OCI-LY7 (cell line): ENCODE data around the gene FLNB. TPM values are rescaled to one million over a fixed set of nuclear protein-coding genes. Genes with fewer than 3 reads are reported as not detected.

Experiments used
- BruUV-seq: library from RNA; stranded (reverse); fragments of 400-500 nt; replicated peaks from 2 replicates; lab custom pipeline; 2021; lab: Mats Ljungman, UMichigan
- CTCF ChIA-PET: fragments of 300-600 bp; sonication (Branson Sonifier 250); formaldehyde crosslinking; loops from one replicate; lab custom pipeline; 2022; ENCODE audit warnings: antibody characterized with exemption; ENCODE audit not compliant: unreplicated experiment; lab: Charles Lee
- POLR2A ChIA-PET: fragments of 300-600 bp; sonication (Branson Sonifier 250); formaldehyde crosslinking; loops from one replicate; lab custom pipeline; 2022; ENCODE audit warnings: antibody characterized with exemption; lab: Charles Lee
- DNase-seq: peaks from one replicate; pipeline ENCODE4 v3.0.0-alpha.2; 2015; ENCODE audit warnings: low spot score
- H2AFZ ChIP-seq: fragments of 200-600 bp; sonication (generic), shearing (Covaris generic); 2 replicates; pipeline ENCODE4 v1.6.1; 2014; ENCODE audit warnings: mild to moderate bottlenecking, antibody characterized with exemption, low read length, moderate library complexity
- H3K27ac ChIP-seq: fragments of 200-600 bp; sonication (generic); 2 replicates; pipeline ENCODE4 v1.5.1; 2014; ENCODE audit warnings: mixed run types, low read depth, mild to moderate bottlenecking, moderate library complexity, low read length, inconsistent platforms; ENCODE audit not compliant: poor library complexity, severe bottlenecking
- H3K36me3 ChIP-seq: fragments of 200-600 bp; sonication (generic); 2 replicates; pipeline ENCODE4 v1.6.1; 2014; ENCODE audit warnings: mild to moderate bottlenecking, antibody characterized with exemption, low read length, moderate library complexity, mixed read lengths; ENCODE audit not compliant: insufficient read depth
- H3K4me1 ChIP-seq: fragments of 200-600 bp; sonication (generic); 2 replicates; pipeline ENCODE4 v1.5.1; 2014; ENCODE audit warnings: mild to moderate bottlenecking, low read length; ENCODE audit not compliant: insufficient read depth, poor library complexity, severe bottlenecking
- H3K4me2 ChIP-seq: fragments of 200-600 bp; sonication (generic); 2 replicates; pipeline ENCODE4 v1.6.1; 2014; ENCODE audit warnings: mild to moderate bottlenecking, low read length
- H3K4me3 ChIP-seq: fragments of 200-600 bp; sonication (generic); 2 replicates; pipeline ENCODE4 v1.5.1; 2014; ENCODE audit warnings: mild to moderate bottlenecking, low read depth, low read length; ENCODE audit not compliant: poor library complexity, severe bottlenecking
- H3K79me2 ChIP-seq: fragments of 200-600 bp; sonication (generic); 2 replicates; pipeline ENCODE4 v1.6.1; 2016; ENCODE audit warnings: low read depth, mild to moderate bottlenecking, low read length, moderate library complexity, mixed read lengths; ENCODE audit not compliant: insufficient read depth
- H3K9me2 ChIP-seq: fragments of 200-600 bp; sonication (generic); 2 replicates; pipeline ENCODE4 v1.6.1; 2016; ENCODE audit warnings: mild to moderate bottlenecking, low read length, mixed read lengths; ENCODE audit not compliant: insufficient read depth
- H3K9me3 ChIP-seq: fragments of 200-600 bp; sonication (generic); 2 replicates; pipeline ENCODE4 v1.6.1; 2014; ENCODE audit warnings: mild to moderate bottlenecking, mixed run types, low read length, mixed read lengths
- H4K20me1 ChIP-seq: fragments of 200-600 bp; sonication (generic); 2 replicates; pipeline ENCODE4 v1.6.1; 2014; ENCODE audit warnings: mild to moderate bottlenecking, antibody characterized with exemption, low read length, moderate library complexity, mixed read lengths; ENCODE audit not compliant: insufficient read depth
- EZH2phosphoT487 ChIP-seq: fragments of 200-600 bp; sonication (generic); IDR thresholded peaks from 2 replicates; pipeline ENCODE4 v1.6.1; 2018; ENCODE audit warnings: low read depth, borderline replicate concordance, mild to moderate bottlenecking, mixed run types, antibody characterized with exemption, low read length, moderate library complexity, mixed read lengths
- intact Hi-C: fragments of 100-400 bp; cut with micrococcal nuclease; formaldehyde crosslinking; loops from one replicate; pipeline ENCODE4 v1.10.0; 2022; ENCODE audit not compliant: unreplicated experiment
- total RNA-seq, 2 experiments: library from RNA; depleted of rRNA in 1 of 2; stranded (reverse); fragments of >200 nt in 1 of 2; shearing (Covaris generic) in 1 of 2; gene quantifications; 2 replicates each; pipeline ENCODE4 v1.2.3, GENCODE V29; 2014 to 2022
- TF ChIP-seq, protein P1 (sequence below): fragments of 200-600 bp; sonication (generic); conservative IDR thresholded peaks from 2 replicates; pipeline ENCODE4 v1.5.1; 2014; ENCODE audit warnings: mild to moderate bottlenecking, antibody characterized with exemption, low read length, moderate library complexity, mixed read lengths

The FLNB gene
- total RNA-seq, 2 experiments from 2014 or later, result 29.9 to 39.1 TPM

DNA sequence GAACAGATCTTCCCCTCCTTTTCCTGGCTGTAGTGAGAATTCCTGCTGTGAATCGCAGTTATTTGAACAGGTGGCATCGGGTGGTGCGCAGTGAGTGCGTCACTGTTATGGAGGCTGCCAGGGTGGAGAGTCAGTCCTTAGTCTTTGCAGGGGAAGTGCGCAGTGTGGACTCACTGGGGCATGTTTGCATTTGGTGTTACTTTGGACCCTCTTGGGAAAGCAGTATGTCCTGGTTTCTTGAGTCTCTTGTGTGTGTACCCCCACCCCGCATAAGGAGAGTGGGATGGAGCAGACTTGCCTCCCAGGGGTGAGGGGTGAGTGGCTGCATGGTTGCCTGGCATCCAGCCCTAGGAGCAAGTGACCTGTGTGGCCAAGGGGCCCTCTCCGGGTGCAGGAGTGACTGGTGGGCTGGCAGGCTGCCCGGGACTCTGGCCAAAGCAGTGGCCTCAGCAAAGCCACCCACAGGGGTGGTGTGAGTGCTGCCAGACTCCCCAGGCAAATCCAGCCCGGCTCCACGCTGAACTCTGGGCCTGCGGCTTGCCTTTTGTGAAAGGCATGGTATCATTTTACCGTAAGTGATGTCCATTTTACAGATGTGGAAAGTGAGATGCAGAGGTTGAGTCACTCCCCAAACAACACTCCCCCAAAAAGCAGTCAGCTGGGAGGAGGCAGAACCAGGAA is 156.1 kb downstream of the FLNB start:
- no peaks in the 10 kb centered on the region for H3K4me1 ChIP-seq
- no peak for DNase-seq
- H3K9me2 ChIP-seq, result no peaks in the 10 kb centered on the region
- intact Hi-C loops, result no loop called here
- H3K27ac ChIP-seq, result no peak overlapping the region
- H3K79me2 ChIP-seq, result no peaks in the 10 kb centered on the region
- H2AFZ ChIP-seq, result no peak overlapping the region
- H4K20me1 ChIP-seq, result no peaks in the 10 kb centered on the region
- H3K36me3 ChIP-seq, result peaks cover 8% of the 10 kb centered on the region; the same call in 1 of the 2 replicates
- H3K4me3 ChIP-seq, result no peak overlapping the region
- ChIA-PET CTCF (interaction anchor here (0.5 kb wide), 1 partner anchor 993 kb away, joined by 3 read pairs; no protein-coding TSS in a partner anchor), POLR2A (no interaction called here)
- TF ChIP-seq EZH2phosphoT487, result no peak
- TF ChIP-seq, protein P1, sequence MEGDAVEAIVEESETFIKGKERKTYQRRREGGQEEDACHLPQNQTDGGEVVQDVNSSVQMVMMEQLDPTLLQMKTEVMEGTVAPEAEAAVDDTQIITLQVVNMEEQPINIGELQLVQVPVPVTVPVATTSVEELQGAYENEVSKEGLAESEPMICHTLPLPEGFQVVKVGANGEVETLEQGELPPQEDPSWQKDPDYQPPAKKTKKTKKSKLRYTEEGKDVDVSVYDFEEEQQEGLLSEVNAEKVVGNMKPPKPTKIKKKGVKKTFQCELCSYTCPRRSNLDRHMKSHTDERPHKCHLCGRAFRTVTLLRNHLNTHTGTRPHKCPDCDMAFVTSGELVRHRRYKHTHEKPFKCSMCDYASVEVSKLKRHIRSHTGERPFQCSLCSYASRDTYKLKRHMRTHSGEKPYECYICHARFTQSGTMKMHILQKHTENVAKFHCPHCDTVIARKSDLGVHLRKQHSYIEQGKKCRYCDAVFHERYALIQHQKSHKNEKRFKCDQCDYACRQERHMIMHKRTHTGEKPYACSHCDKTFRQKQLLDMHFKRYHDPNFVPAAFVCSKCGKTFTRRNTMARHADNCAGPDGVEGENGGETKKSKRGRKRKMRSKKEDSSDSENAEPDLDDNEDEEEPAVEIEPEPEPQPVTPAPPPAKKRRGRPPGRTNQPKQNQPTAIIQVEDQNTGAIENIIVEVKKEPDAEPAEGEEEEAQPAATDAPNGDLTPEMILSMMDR, result no peak
- no peaks in the 10 kb centered on the region for H3K9me3 ChIP-seq
- H3K4me2 ChIP-seq, result no peak overlapping the region
- no TSS peak for BruUV-seq

DNA sequence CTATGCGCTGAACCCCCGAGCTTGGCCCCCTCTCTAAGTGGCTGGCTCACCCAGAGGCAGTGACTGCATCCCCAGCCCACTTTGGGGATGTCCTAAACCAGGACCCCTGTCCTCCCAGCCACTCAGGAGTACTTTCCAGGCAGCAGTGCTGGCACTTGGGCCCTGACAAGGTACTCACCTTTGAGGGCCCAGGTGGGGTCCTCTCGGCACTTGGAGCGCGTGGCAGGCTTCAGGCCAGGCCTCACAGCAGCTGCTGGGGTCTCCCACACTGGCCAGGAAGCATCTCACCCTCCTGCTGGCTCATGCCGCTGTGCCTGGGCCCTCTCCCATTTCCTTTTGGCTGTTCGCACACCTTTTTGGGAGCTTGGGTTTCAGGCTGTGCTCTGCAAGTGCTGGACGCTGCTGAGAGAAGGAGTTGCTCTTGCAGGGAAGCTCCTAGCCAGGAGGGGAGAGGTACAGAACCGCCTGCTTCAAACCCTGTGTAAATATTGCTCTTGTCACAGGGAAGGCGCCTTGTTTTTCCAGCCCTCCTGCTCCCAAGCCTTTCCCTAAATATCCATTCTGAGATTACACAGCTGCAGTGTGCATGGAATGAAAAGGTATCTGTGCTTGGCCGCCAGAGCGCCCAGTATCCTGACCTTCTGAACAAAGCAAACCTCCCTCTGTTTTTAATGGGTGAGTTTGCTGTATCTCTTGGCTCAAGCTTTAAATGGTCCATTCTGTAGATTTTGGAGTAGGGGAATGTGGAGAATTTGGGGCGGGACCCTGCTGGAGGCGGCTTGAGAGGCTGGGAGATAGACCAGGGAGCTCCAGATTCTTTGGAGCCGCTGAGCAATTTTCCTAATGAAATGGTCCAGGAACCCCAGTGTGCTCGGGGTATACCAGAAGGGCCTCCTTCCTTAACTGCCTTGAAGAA is 156.9 kb downstream of the FLNB start:
- Histone ChIP-seq H3K4me3 (no peak overlapping the region), H4K20me1 (no peaks in the 10 kb centered on the region), H3K9me3 (no peaks in the 10 kb centered on the region), H3K4me2 (no peak overlapping the region), H3K9me2 (no peaks in the 10 kb centered on the region), H3K27ac (no peak overlapping the region), H3K4me1 (no peaks in the 10 kb centered on the region), H2AFZ (no peak overlapping the region), H3K36me3 (peaks cover 8% of the 10 kb centered on the region; the same call in 1 of the 2 replicates), H3K79me2 (no peaks in the 10 kb centered on the region)
- intact Hi-C loops, result no loop called here
- DNase-seq, result no peak
- no TSS peak for BruUV-seq
- ChIA-PET POLR2A (interaction anchor here (1.0 kb wide), 1 partner anchor 106 kb away, joined by 4 read pairs; no protein-coding TSS in a partner anchor), CTCF (interaction anchor here (0.5 kb wide), 1 partner anchor 994 kb away, joined by 3 read pairs; no protein-coding TSS in a partner anchor)
- no peak for TF ChIP-seq EZH2phosphoT487
- TF ChIP-seq, protein P1, result no peak
